MM.1S (cell line): ENCODE results near the gene RERE.

Source experiments
- DNase-seq: peaks from one replicate; pipeline ENCODE4 v3.0.0-alpha.2; 2015
- H2AFZ ChIP-seq: fragments of 300-600 bp; sonication (generic); 2 replicates; pipeline ENCODE4 v1.6.0; 2016; ENCODE audit warnings: antibody characterized with exemption, low read length
- H3F3A ChIP-seq: fragments of 300-600 bp; sonication (generic); 2 replicates; pipeline ENCODE4 v1.6.1; 2016; ENCODE audit warnings: mild to moderate bottlenecking, antibody characterized with exemption, low read length, moderate library complexity, mixed read lengths; ENCODE audit not compliant: insufficient read depth
- H3K27ac ChIP-seq: fragments of 300-600 bp; sonication (generic); 2 replicates; pipeline ENCODE4 v1.5.1; 2016; ENCODE audit warnings: mild to moderate bottlenecking, low read length
- H3K27me3 ChIP-seq: fragments of 300-600 bp; sonication (generic); replicated peaks from 2 replicates; pipeline ENCODE4 v1.6.0; 2016; ENCODE audit warnings: low read length; ENCODE audit not compliant: insufficient read depth
- H3K36me3 ChIP-seq: fragments of 300-600 bp; sonication (generic); replicated peaks from 2 replicates; pipeline ENCODE4 v1.6.1; 2016; ENCODE audit warnings: mild to moderate bottlenecking, low read length, mixed read lengths; ENCODE audit not compliant: insufficient read depth
- H3K4me1 ChIP-seq: fragments of 300-600 bp; sonication (generic); 2 replicates; pipeline ENCODE4 v1.6.1; 2016; ENCODE audit warnings: low read length, mixed read lengths
- H3K4me2 ChIP-seq: fragments of 300-600 bp; sonication (generic); 2 replicates; pipeline ENCODE4 v1.6.0; 2016; ENCODE audit warnings: low read depth, low read length
- H3K4me3 ChIP-seq: fragments of 300-600 bp; sonication (generic); 2 replicates; pipeline ENCODE4 v1.5.1; 2016; ENCODE audit warnings: low read length, mixed read lengths
- H3K79me2 ChIP-seq: fragments of 300-600 bp; sonication (generic); 2 replicates; pipeline ENCODE4 v1.6.1; 2016; ENCODE audit warnings: mixed run types, low read length, mixed read lengths
- H3K9ac ChIP-seq: fragments of 300-600 bp; sonication (generic); 2 replicates; pipeline ENCODE4 v1.6.1; 2016; ENCODE audit warnings: low read length, mixed read lengths
- H3K9me2 ChIP-seq: fragments of 300-600 bp; sonication (generic); replicated peaks from 2 replicates; pipeline ENCODE4 v1.6.1; 2016; ENCODE audit warnings: mild to moderate bottlenecking, low read length, mixed read lengths; ENCODE audit not compliant: insufficient read depth
- H3K9me3 ChIP-seq: fragments of 300-600 bp; sonication (generic); replicated peaks from 2 replicates; pipeline ENCODE4 v1.6.1; 2016; ENCODE audit warnings: mild to moderate bottlenecking, low read length, mixed read lengths; ENCODE audit not compliant: insufficient read depth
- H4K20me1 ChIP-seq: fragments of 300-600 bp; sonication (generic); 2 replicates; pipeline ENCODE4 v1.6.1; 2016; ENCODE audit warnings: mild to moderate bottlenecking, low read length, moderate library complexity, mixed read lengths; ENCODE audit not compliant: insufficient read depth
- CTCF ChIP-seq: fragments of 300-600 bp; sonication (generic); IDR thresholded peaks from 2 replicates; pipeline ENCODE4 v1.5.1; 2016; ENCODE audit warnings: antibody characterized with exemption, low read length, mixed read lengths
- EZH2 ChIP-seq: fragments of 300-600 bp; sonication (generic); optimal IDR thresholded peaks from 2 replicates; pipeline ENCODE3; 2017; ENCODE audit warnings: low read depth, mild to moderate bottlenecking, antibody characterized with exemption, low read length, mixed read lengths
- EZH2phosphoT487 ChIP-seq: fragments of 300-600 bp; sonication (generic); IDR thresholded peaks from 2 replicates; pipeline ENCODE4 v1.6.1; 2018; ENCODE audit warnings: antibody characterized with exemption, low read length

Gene RERE

GRCh38 chr1:8599646-8600212 lies 217.7 kb downstream of the RERE start:
- Histone ChIP-seq H3K9me2 (no peaks in the 10 kb centered on the region), H3K27me3 (no peaks in the 10 kb centered on the region), H3F3A (peaks cover 40% of the 10 kb centered on the region), H3K9me3 (no peaks in the 10 kb centered on the region), H3K79me2 (peaks cover 57% of the 10 kb centered on the region), H4K20me1 (no peaks in the 10 kb centered on the region), H3K4me2 (no peak overlapping the region), H3K4me3 (no peak overlapping the region), H3K4me1 (peaks cover 42% of the 10 kb centered on the region), H3K36me3 (no peaks in the 10 kb centered on the region), H2AFZ (no peak overlapping the region), H3K27ac (no peak overlapping the region), H3K9ac (no peak overlapping the region)
- TF ChIP-seq EZH2 (no peak), EZH2phosphoT487 (no peak), CTCF (no peak)
- DNase-seq = no peak

- Histone ChIP-seq H3K36me3 (no peaks in the 10 kb centered on the region), H3K79me2 (peaks cover 65% of the 10 kb centered on the region), H3K9me2 (no peaks in the 10 kb centered on the region), H3K4me2 (no peak overlapping the region), H4K20me1 (no peaks in the 10 kb centered on the region), H3K4me1 (peaks cover 36% of the 10 kb centered on the region), H3K27ac (no peak overlapping the region), H3K9me3 (no peaks in the 10 kb centered on the region), H2AFZ (no peak overlapping the region), H3K9ac (no peak overlapping the region), H3F3A (peaks cover 35% of the 10 kb centered on the region), H3K27me3 (no peaks in the 10 kb centered on the region), H3K4me3 (no peak overlapping the region)
- no peak for DNase-seq
- TF ChIP-seq EZH2 = no peak
- TF ChIP-seq CTCF = no peak
- TF ChIP-seq EZH2phosphoT487 = no peak
Observed at GRCh38 chr1:8598783-8599182, 218.7 kb downstream of the RERE start.

GRCh38 chr1:8598060-8598724 lies 219.2 kb downstream of the RERE start:
- H3K27ac ChIP-seq = no peak overlapping the region
- TF ChIP-seq EZH2 = no peak
- no peak for TF ChIP-seq CTCF
- no peak for DNase-seq

More at GRCh38 chr1:8598060-8598724, 219.2 kb downstream of the RERE start:
- peaks cover 30% of the 10 kb centered on the region for H3K4me1 ChIP-seq
- no peaks in the 10 kb centered on the region for H3K36me3 ChIP-seq
- H3K27me3 ChIP-seq = no peaks in the 10 kb centered on the region
- no peaks in the 10 kb centered on the region for H3K9me3 ChIP-seq
- peaks cover 65% of the 10 kb centered on the region for H3K79me2 ChIP-seq
- no peaks in the 10 kb centered on the region for H4K20me1 ChIP-seq
- H2AFZ ChIP-seq = no peak overlapping the region
- peaks cover 29% of the 10 kb centered on the region for H3F3A ChIP-seq
- no peaks in the 10 kb centered on the region for H3K9me2 ChIP-seq
- no peak overlapping the region for H3K9ac ChIP-seq
- no peak overlapping the region for H3K4me2 ChIP-seq
- H3K4me3 ChIP-seq = no peak overlapping the region
